GM12891 (cell line): ENCODE results near the gene ELMO1.

Experiments used
- DNase-seq: peaks from one replicate; pipeline ENCODE4 v3.0.0; 2011; ENCODE audit warnings: low spot score; ENCODE audit not compliant: insufficient read length
- FAIRE-seq: peaks from 2 replicates; lab custom pipeline; 2011; peaks lifted over from hg19 to GRCh38; lab: Jason Lieb, UNC
- PAX5 ChIP-seq: IDR thresholded peaks from 2 replicates; pipeline ENCODE4 v1.6.1; 2011; ENCODE audit warnings: low read length, moderate library complexity, mild to moderate bottlenecking; ENCODE audit not compliant: insufficient read depth, severe bottlenecking
- POLR2A ChIP-seq: IDR thresholded peaks from 2 replicates; pipeline ENCODE4 v1.6.1; 2011; ENCODE audit warnings: low read depth, low read length, control low read depth
- POLR2AphosphoS5 ChIP-seq: IDR thresholded peaks from 2 replicates; pipeline ENCODE4 v1.6.1; 2011; ENCODE audit warnings: low read depth, low read length, control low read depth
- POU2F2 ChIP-seq: IDR thresholded peaks from 2 replicates; pipeline ENCODE4 v1.6.1; 2011; ENCODE audit warnings: low read depth, mild to moderate bottlenecking, control low read depth, low read length, moderate library complexity
- SPI1 ChIP-seq: IDR thresholded peaks from 2 replicates; pipeline ENCODE4 v1.6.1; 2011; ENCODE audit warnings: low read depth, low read length, control low read depth
- TAF1 ChIP-seq: IDR thresholded peaks from 2 replicates; pipeline ENCODE4 v1.6.1; 2011; ENCODE audit warnings: low read depth, low read length, control low read depth

ELMO1 gene

GRCh38 chr7:37180828-37181549, 267.7 kb downstream of the ELMO1 start:
- FAIRE-seq = no peak
- TF ChIP-seq PAX5 (no peak), POLR2A (no peak), TAF1 (no peak), POLR2AphosphoS5 (no peak)
- no peak for DNase-seq

GRCh38 chr7:37176079-37176478, 272.6 kb downstream of the ELMO1 start:
- no peak for DNase-seq
- no peak for FAIRE-seq
- no peak for TF ChIP-seq SPI1
- TF ChIP-seq PAX5 = no peak
- TF ChIP-seq TAF1 = no peak
- no peak for TF ChIP-seq POU2F2
- no peak for TF ChIP-seq POLR2A
- no peak for TF ChIP-seq POLR2AphosphoS5

GRCh38 chr7:37174460-37174859, 274.2 kb downstream of the ELMO1 start:
- DNase-seq (no peak), FAIRE-seq (no peak)
- no peak for TF ChIP-seq PAX5
- no peak for TF ChIP-seq POLR2AphosphoS5
- TF ChIP-seq POLR2A = no peak
- TF ChIP-seq TAF1 = no peak
- TF ChIP-seq POU2F2 = no peak
- TF ChIP-seq SPI1 = no peak

- no peak for FAIRE-seq
- no peak for DNase-seq
Observed at GRCh38 chr7:37173670-37174069, 275.0 kb downstream of the ELMO1 start.

GRCh38 chr7:37162106-37162505, 286.6 kb downstream of the ELMO1 start:
- no peak for FAIRE-seq
- no peak for DNase-seq
- TF ChIP-seq PAX5 (no peak), SPI1 (no peak), POLR2A (no peak), POLR2AphosphoS5 (no peak)

More at GRCh38 chr7:37173670-37174069, 275.0 kb downstream of the ELMO1 start:
- TF ChIP-seq TAF1 = no peak
- TF ChIP-seq POLR2A = no peak
- TF ChIP-seq POLR2AphosphoS5 = no peak
- no peak for TF ChIP-seq POU2F2
- TF ChIP-seq SPI1 = no peak
- TF ChIP-seq PAX5 = no peak

- TF ChIP-seq PAX5 = no peak
- TF ChIP-seq POLR2A = no peak
- TF ChIP-seq TAF1 = no peak
- no peak for TF ChIP-seq POU2F2
- no peak for TF ChIP-seq POLR2AphosphoS5
- TF ChIP-seq SPI1 = no peak
- FAIRE-seq (no peak), DNase-seq (no peak)
Observed at GRCh38 chr7:37160656-37161055, 288.0 kb downstream of the ELMO1 start.

- TF ChIP-seq POU2F2 (no peak), POLR2AphosphoS5 (no peak), PAX5 (no peak), TAF1 (no peak), POLR2A (no peak), SPI1 (no peak)
- DNase-seq (no peak), FAIRE-seq (no peak)
Observed at GRCh38 chr7:37153376-37153775, 295.3 kb downstream of the ELMO1 start.

- no peak for FAIRE-seq
- DNase-seq = no peak
- TF ChIP-seq POU2F2 = no peak
- TF ChIP-seq POLR2AphosphoS5 = no peak
- TF ChIP-seq SPI1 = no peak
- TF ChIP-seq PAX5 = no peak
- no peak for TF ChIP-seq POLR2A
Observed at GRCh38 chr7:37151741-37152413, 296.8 kb downstream of the ELMO1 start.

- no peak for TF ChIP-seq POLR2A
- no peak for TF ChIP-seq PAX5
- TF ChIP-seq TAF1 = no peak
- no peak for TF ChIP-seq POU2F2
- no peak for TF ChIP-seq SPI1
- TF ChIP-seq POLR2AphosphoS5 = no peak
- FAIRE-seq (no peak), DNase-seq (no peak)
Observed at GRCh38 chr7:37150856-37151255, 297.8 kb downstream of the ELMO1 start.

GRCh38 chr7:37150180-37150579, 298.5 kb downstream of the ELMO1 start:
- DNase-seq (no peak), FAIRE-seq (no peak)
- no peak for TF ChIP-seq POLR2AphosphoS5
- no peak for TF ChIP-seq PAX5
- TF ChIP-seq POU2F2 = no peak
